Measurements from ENCODE around the gene CD2AP. TPM values are rescaled to one million over a fixed set of nuclear protein-coding genes. Genes with fewer than 3 reads are reported as not detected.
A peak's percentile ranks its signal among the peaks of the same experiment; 100 is the strongest.

Gene CD2AP
- total and polyA plus RNA-seq, 9 of the 15 experiments (the other 6 are each of a cell fraction or from before 2014, with no cell fraction given), result 9.4 to 69.7 (median 38.7) TPM

DNA sequence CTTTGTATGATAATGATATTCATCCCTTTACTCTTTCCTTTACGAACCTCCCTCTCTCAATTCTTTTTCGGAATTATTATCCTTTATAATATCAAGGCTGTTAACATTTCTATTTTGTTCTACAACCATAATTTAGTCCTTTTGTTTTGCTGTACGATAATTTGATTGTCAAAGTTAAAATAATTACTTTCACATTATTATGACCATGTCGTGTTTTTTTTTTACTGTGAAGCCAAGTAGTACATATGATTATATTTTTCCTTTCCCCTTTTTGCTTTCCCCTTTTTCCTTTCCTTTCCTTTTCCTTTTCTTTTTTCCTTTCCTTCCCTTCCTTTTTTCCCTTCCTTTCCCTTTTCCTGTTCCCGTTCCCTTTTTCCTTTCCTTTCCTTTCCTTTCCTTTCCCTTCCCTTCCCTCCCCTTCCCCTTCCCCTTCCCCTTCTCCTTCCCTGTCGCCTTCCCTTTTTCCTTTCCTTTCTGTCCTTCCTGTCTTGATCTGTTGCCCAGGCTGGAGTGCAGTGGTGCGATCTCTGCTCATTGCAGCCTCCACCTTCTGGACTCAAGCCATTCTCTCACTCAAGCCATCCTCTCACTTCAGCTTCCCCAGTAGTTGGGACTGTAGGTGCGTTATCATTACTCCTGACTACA, 19.5 kb downstream of the CD2AP start:
- Histone ChIP-seq H2AFZ (ENCODE audit: low read depth, low read length) (no peak overlapping the region), H3K9ac (ENCODE audit: insufficient read depth in 1 of 2, low read depth in 2 of 2, low read length in 2 of 2) (peak overlapping the region; percentile 34 to 49; a peak in 3 of 4 replicates), H3K9me3 (replicated peaks; ENCODE audit: control insufficient read depth, insufficient read depth, low read depth, low read length) (no peaks in the 10 kb centered on the region), H3K36me3 (ENCODE audit: control insufficient read depth, insufficient read depth, low read length) (no peaks in the 10 kb centered on the region; the same call in 1 of the 3 replicates), H3K79me2 (ENCODE audit: control insufficient read depth, insufficient read depth, low read length) (peaks cover 100% of the 10 kb centered on the region), H4K20me1 (replicated peaks; ENCODE audit: control insufficient read depth, insufficient read depth, low read length) (peaks cover 13% of the 10 kb centered on the region), H3K27me3 (ENCODE audit: control insufficient read depth in 2 of 2, insufficient read depth in 2 of 2, low read length in 2 of 2) (no peaks in the 10 kb centered on the region), H3K4me2 (ENCODE audit: insufficient read depth, low read length) (peak overlapping the region; percentile 53), H3K27ac (ENCODE audit: extremely low read depth, low read depth, low read length) (peak overlapping the region; percentile 39), H3K9me1 (ENCODE audit: control insufficient read depth, insufficient read depth, low read length) (no peaks in the 10 kb centered on the region), H3K4me1 (replicated peaks in 1 of 2; ENCODE audit: control insufficient read depth in 2 of 2, insufficient read depth in 2 of 2, low read length in 2 of 2) (peaks cover 23 to 25% of the 10 kb centered on the region in 2 experiments), H3K4me3 (no peak overlapping the region)
- intact Hi-C loops (cut with micrococcal nuclease) (loop anchor here (5.0 kb wide), 1 partner anchor 75 kb away; no protein-coding TSS in a partner anchor), in situ Hi-C loops (cut with MboI) (no loop called here)
- ATAC-seq (peak; percentile 68), FAIRE-seq (peak; percentile 80), DNase-seq (ENCODE audit: extremely low read depth in 1 of 4, low spot score in 3 of 4) (peak in 1 of 4 experiments; percentile 67)
- no TSS peak for BruUV-seq (replicated peaks)
- POLR2A ChIA-PET, result interaction anchor here (1.1 to 1.4 kb wide), 3 partner anchors 10 to 20 kb away, joined by 3 to 7 read pairs (median 4); no protein-coding TSS in a partner anchor
- WGBS (ENCODE audit: insufficient coverage, low coverage, missing lambda C conversion rate), result 12% methylated on average over 8 of the region's 8 CpGs
- CTCF ChIA-PET (ENCODE audit: low intra/inter-chr PET ratio), result no interaction called here
- TF ChIP-seq EWSR1 (IDR thresholded peaks at IDR 0.05; ENCODE audit: borderline replicate concordance, low read depth, partially characterized antibody), result no peak
- peak; percentile 93 for TF ChIP-seq SMARCA5 (IDR thresholded peaks at IDR 0.05)
- no peak for TF ChIP-seq ZBTB7A (IDR thresholded peaks at IDR 0.05; ENCODE audit: borderline replicate concordance, control insufficient read depth, low read depth, low read length)
- TF ChIP-seq PHB2 (IDR thresholded peaks at IDR 0.05; ENCODE audit: low read depth), result peak; percentile 63; the same call in 1 of the 2 replicates
- peak; percentile 50; the same call in 1 of the 2 replicates for TF ChIP-seq HDAC2 (IDR thresholded peaks at IDR 0.05)
- peak; percentile 45; the same call in 1 of the 2 replicates for TF ChIP-seq MTA1 (IDR thresholded peaks at IDR 0.05; ENCODE audit: borderline replicate concordance)
- peak; percentile 77; the same call in 1 of the 2 replicates for TF ChIP-seq MIER1 (IDR thresholded peaks at IDR 0.05; ENCODE audit: low read depth)
- TF ChIP-seq SMARCE1 (IDR thresholded peaks at IDR 0.05), result peak; percentile 74; the same call in 1 of the 2 replicates
- TF ChIP-seq, protein P1, sequence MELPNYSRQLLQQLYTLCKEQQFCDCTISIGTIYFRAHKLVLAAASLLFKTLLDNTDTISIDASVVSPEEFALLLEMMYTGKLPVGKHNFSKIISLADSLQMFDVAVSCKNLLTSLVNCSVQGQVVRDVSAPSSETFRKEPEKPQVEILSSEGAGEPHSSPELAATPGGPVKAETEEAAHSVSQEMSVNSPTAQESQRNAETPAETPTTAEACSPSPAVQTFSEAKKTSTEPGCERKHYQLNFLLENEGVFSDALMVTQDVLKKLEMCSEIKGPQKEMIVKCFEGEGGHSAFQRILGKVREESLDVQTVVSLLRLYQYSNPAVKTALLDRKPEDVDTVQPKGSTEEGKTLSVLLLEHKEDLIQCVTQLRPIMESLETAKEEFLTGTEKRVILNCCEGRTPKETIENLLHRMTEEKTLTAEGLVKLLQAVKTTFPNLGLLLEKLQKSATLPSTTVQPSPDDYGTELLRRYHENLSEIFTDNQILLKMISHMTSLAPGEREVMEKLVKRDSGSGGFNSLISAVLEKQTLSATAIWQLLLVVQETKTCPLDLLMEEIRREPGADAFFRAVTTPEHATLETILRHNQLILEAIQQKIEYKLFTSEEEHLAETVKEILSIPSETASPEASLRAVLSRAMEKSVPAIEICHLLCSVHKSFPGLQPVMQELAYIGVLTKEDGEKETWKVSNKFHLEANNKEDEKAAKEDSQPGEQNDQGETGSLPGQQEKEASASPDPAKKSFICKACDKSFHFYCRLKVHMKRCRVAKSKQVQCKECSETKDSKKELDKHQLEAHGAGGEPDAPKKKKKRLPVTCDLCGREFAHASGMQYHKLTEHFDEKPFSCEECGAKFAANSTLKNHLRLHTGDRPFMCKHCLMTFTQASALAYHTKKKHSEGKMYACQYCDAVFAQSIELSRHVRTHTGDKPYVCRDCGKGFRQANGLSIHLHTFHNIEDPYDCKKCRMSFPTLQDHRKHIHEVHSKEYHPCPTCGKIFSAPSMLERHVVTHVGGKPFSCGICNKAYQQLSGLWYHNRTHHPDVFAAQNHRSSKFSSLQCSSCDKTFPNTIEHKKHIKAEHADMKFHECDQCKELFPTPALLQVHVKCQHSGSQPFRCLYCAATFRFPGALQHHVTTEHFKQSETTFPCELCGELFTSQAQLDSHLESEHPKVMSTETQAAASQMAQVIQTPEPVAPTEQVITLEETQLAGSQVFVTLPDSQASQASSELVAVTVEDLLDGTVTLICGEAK (IDR thresholded peaks at IDR 0.05), result peak; percentile 50
- TF ChIP-seq, protein P1 (CRISPR knock-in tag; IDR thresholded peaks at IDR 0.05), result no peak
- TF ChIP-seq, protein P2, sequence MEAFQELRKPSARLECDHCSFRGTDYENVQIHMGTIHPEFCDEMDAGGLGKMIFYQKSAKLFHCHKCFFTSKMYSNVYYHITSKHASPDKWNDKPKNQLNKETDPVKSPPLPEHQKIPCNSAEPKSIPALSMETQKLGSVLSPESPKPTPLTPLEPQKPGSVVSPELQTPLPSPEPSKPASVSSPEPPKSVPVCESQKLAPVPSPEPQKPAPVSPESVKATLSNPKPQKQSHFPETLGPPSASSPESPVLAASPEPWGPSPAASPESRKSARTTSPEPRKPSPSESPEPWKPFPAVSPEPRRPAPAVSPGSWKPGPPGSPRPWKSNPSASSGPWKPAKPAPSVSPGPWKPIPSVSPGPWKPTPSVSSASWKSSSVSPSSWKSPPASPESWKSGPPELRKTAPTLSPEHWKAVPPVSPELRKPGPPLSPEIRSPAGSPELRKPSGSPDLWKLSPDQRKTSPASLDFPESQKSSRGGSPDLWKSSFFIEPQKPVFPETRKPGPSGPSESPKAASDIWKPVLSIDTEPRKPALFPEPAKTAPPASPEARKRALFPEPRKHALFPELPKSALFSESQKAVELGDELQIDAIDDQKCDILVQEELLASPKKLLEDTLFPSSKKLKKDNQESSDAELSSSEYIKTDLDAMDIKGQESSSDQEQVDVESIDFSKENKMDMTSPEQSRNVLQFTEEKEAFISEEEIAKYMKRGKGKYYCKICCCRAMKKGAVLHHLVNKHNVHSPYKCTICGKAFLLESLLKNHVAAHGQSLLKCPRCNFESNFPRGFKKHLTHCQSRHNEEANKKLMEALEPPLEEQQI (IDR thresholded peaks at IDR 0.05), result peak; percentile 63; the same call in 1 of the 2 replicates
